Body of pancreas (tissue), 4 donors: Measurements from ENCODE around the gene DOCK2.

Source experiments
- POLR2A ChIP-seq, 3 donors: fragments of 450-650 bp; IDR thresholded peaks; one replicate each; pipeline ENCODE4 v1.6.1; 2016; ENCODE audit warnings: antibody characterized with exemption in 3 of 3, mild to moderate bottlenecking in 2 of 3
- TF ChIP-seq, protein P1 (sequence below), 7 experiments: fragments of 450-650 bp in 4 of 7; fragments of 200-600 bp in 3 of 7; sonication (generic) in 3 of 7; IDR thresholded peaks; one replicate each; pipeline ENCODE4 v1.5.1; 2016 to 2019; ENCODE audit warnings: antibody characterized with exemption in 7 of 7

DNA sequence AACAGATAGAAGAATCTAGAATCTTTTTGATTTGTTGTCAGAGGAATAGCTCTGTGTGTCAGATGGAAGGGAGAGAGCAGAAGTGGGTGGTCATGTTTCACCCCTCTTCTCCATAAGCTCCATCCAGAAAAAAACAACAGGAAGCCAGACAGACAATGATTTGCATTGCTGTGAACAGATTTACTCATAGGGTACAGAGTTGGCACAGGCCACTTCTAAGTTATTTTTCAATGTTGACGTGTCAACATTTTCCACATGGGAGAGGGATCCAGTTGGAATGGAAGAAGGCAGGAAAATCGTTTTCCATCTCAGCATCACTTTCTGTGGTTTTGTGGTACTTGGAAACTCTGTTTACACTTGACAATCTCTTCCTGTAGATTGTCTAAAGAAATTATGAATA is 256.5 kb downstream of the DOCK2 start:
- TF ChIP-seq, protein P1, sequence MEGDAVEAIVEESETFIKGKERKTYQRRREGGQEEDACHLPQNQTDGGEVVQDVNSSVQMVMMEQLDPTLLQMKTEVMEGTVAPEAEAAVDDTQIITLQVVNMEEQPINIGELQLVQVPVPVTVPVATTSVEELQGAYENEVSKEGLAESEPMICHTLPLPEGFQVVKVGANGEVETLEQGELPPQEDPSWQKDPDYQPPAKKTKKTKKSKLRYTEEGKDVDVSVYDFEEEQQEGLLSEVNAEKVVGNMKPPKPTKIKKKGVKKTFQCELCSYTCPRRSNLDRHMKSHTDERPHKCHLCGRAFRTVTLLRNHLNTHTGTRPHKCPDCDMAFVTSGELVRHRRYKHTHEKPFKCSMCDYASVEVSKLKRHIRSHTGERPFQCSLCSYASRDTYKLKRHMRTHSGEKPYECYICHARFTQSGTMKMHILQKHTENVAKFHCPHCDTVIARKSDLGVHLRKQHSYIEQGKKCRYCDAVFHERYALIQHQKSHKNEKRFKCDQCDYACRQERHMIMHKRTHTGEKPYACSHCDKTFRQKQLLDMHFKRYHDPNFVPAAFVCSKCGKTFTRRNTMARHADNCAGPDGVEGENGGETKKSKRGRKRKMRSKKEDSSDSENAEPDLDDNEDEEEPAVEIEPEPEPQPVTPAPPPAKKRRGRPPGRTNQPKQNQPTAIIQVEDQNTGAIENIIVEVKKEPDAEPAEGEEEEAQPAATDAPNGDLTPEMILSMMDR (IDR thresholded peaks at IDR 0.05) = no peak
- no peak for TF ChIP-seq POLR2A (IDR thresholded peaks at IDR 0.05)
